Measurements from ENCODE around the gene BBS5.
A peak's percentile ranks its signal among the peaks of the same experiment; 100 is the strongest.

The BBS5 gene

GRCh38 chr2:169486487-169486886 is 7.2 kb downstream of the BBS5 start:
- Histone ChIP-seq H3K9me3 (ENCODE audit: insufficient read depth, low read depth, low read length) (peaks cover 5% of the 10 kb centered on the region; the same call in 1 of the 2 replicates), H3K27ac (ENCODE audit: low read depth, low read length) (no peak overlapping the region), H3K36me3 (ENCODE audit: insufficient read depth, low read length) (no peaks in the 10 kb centered on the region), H3K9ac (ENCODE audit: low read depth, low read length) (no peak overlapping the region), H3K4me1 (ENCODE audit: insufficient read depth, low read length) (no peaks in the 10 kb centered on the region), H3K27me3 (ENCODE audit: insufficient read depth, low read length) (peaks cover 7% of the 10 kb centered on the region), H3K4me3 (ENCODE audit: low read length) (no peak overlapping the region)

- Histone ChIP-seq H3K9ac (ENCODE audit: low read depth, low read length) (no peak overlapping the region), H3K27ac (ENCODE audit: low read depth, low read length) (no peak overlapping the region), H3K36me3 (ENCODE audit: insufficient read depth, low read length) (no peaks in the 10 kb centered on the region), H3K27me3 (ENCODE audit: insufficient read depth, low read length) (no peaks in the 10 kb centered on the region), H3K9me3 (ENCODE audit: insufficient read depth, low read depth, low read length) (peaks cover 5% of the 10 kb centered on the region; the same call in 1 of the 2 replicates), H3K4me1 (ENCODE audit: insufficient read depth, low read length) (no peaks in the 10 kb centered on the region), H3K4me3 (ENCODE audit: low read length) (no peak overlapping the region)
Measured at GRCh38 chr2:169490834-169491233, 11.5 kb downstream of the BBS5 start.

GRCh38 chr2:169491378-169491777 is 12.1 kb downstream of the BBS5 start:
- Histone ChIP-seq H3K9ac (ENCODE audit: low read depth, low read length) (no peak overlapping the region), H3K9me3 (ENCODE audit: insufficient read depth, low read depth, low read length) (peaks cover 5% of the 10 kb centered on the region; the same call in 1 of the 2 replicates), H3K4me3 (ENCODE audit: low read length) (no peak overlapping the region), H3K27ac (ENCODE audit: low read depth, low read length) (no peak overlapping the region), H3K4me1 (ENCODE audit: insufficient read depth, low read length) (no peaks in the 10 kb centered on the region), H3K36me3 (ENCODE audit: insufficient read depth, low read length) (no peaks in the 10 kb centered on the region), H3K27me3 (ENCODE audit: insufficient read depth, low read length) (no peaks in the 10 kb centered on the region)

- H3K4me3 ChIP-seq (ENCODE audit: low read length): no peak overlapping the region
- H3K27me3 ChIP-seq (ENCODE audit: insufficient read depth, low read length): no peaks in the 10 kb centered on the region
- WGBS: 85% methylated on average over 2 of the region's 2 CpGs
- peaks cover 5% of the 10 kb centered on the region; the same call in 1 of the 2 replicates for H3K9me3 ChIP-seq (ENCODE audit: insufficient read depth, low read depth, low read length)
- H3K36me3 ChIP-seq (ENCODE audit: insufficient read depth, low read length): no peaks in the 10 kb centered on the region
- H3K27ac ChIP-seq (ENCODE audit: low read depth, low read length): no peak overlapping the region
- no peaks in the 10 kb centered on the region for H3K4me1 ChIP-seq (ENCODE audit: insufficient read depth, low read length)
- no peak overlapping the region for H3K9ac ChIP-seq (ENCODE audit: low read depth, low read length)
Measured at GRCh38 chr2:169493360-169493759, 14.1 kb downstream of the BBS5 start.

- no peak overlapping the region for H3K9ac ChIP-seq (ENCODE audit: low read depth, low read length)
- H3K27me3 ChIP-seq (ENCODE audit: insufficient read depth, low read length): no peaks in the 10 kb centered on the region
- H3K4me3 ChIP-seq (ENCODE audit: low read length): no peak overlapping the region
- H3K4me1 ChIP-seq (ENCODE audit: insufficient read depth, low read length): no peaks in the 10 kb centered on the region
- H3K27ac ChIP-seq (ENCODE audit: low read depth, low read length): no peak overlapping the region
- H3K9me3 ChIP-seq (ENCODE audit: insufficient read depth, low read depth, low read length): peaks cover 5% of the 10 kb centered on the region; the same call in 1 of the 2 replicates
- no peaks in the 10 kb centered on the region for H3K36me3 ChIP-seq (ENCODE audit: insufficient read depth, low read length)
- 87% methylated on average over 5 of the region's 5 CpGs for WGBS
Measured at GRCh38 chr2:169495310-169495928, 16.1 kb downstream of the BBS5 start.

- Histone ChIP-seq H3K9me3 (ENCODE audit: insufficient read depth, low read depth, low read length) (no peaks in the 10 kb centered on the region), H3K4me3 (ENCODE audit: low read length) (no peak overlapping the region), H3K9ac (ENCODE audit: low read depth, low read length) (no peak overlapping the region), H3K36me3 (ENCODE audit: insufficient read depth, low read length) (no peaks in the 10 kb centered on the region), H3K27me3 (ENCODE audit: insufficient read depth, low read length) (no peaks in the 10 kb centered on the region), H3K4me1 (ENCODE audit: insufficient read depth, low read length) (peaks cover 7% of the 10 kb centered on the region; the same call in 1 of the 2 replicates), H3K27ac (ENCODE audit: low read depth, low read length) (no peak overlapping the region)
- 97% methylated on average over 19 of the region's 19 CpGs for WGBS
Measured at GRCh38 chr2:169504651-169505050, 25.4 kb downstream of the BBS5 start.

GRCh38 chr2:169507698-169508097 is 28.4 kb downstream of the BBS5 start:
- Histone ChIP-seq H3K27ac (ENCODE audit: low read depth, low read length) (no peak overlapping the region), H3K27me3 (ENCODE audit: insufficient read depth, low read length) (no peaks in the 10 kb centered on the region), H3K36me3 (ENCODE audit: insufficient read depth, low read length) (no peaks in the 10 kb centered on the region), H3K4me1 (ENCODE audit: insufficient read depth, low read length) (peaks cover 12% of the 10 kb centered on the region; the same call in 1 of the 2 replicates), H3K9me3 (ENCODE audit: insufficient read depth, low read depth, low read length) (no peaks in the 10 kb centered on the region), H3K4me3 (ENCODE audit: low read length) (no peak overlapping the region), H3K9ac (ENCODE audit: low read depth, low read length) (no peak overlapping the region)

- no peak within 1 kb of the TSS for H3K4me3 ChIP-seq (ENCODE audit: low read length)
- H3K9me3 ChIP-seq (ENCODE audit: insufficient read depth, low read depth, low read length): no peaks in the 10 kb centered on the region
- no peak within 1 kb of the TSS for H3K27ac ChIP-seq (ENCODE audit: low read depth, low read length)
- H3K9ac ChIP-seq (ENCODE audit: low read depth, low read length): 0 out of 2 replicates have a peak within 1 kb of the TSS, but pooled peaks have one; percentile 2
- WGBS: 60% methylated on average over 4 of the region's 4 CpGs
- H3K27me3 ChIP-seq (ENCODE audit: insufficient read depth, low read length): no peaks in the 10 kb centered on the region
- H3K36me3 ChIP-seq (ENCODE audit: insufficient read depth, low read length): no peaks in the 10 kb centered on the region
- peaks cover 12% of the 10 kb centered on the region; the same call in 1 of the 2 replicates for H3K4me1 ChIP-seq (ENCODE audit: insufficient read depth, low read length)
Measured at GRCh38 chr2:169509298-169509885, 30.1 kb downstream of the BBS5 start, which contains the start of gene KLHL41. Gene KLHL41 (plus strand): TSS chr2:169509702. CDS start chr2:169509779, 77 bp downstream.

GRCh38 chr2:169509955-169510354 is 30.7 kb downstream of the BBS5 start:
- 90% methylated on average over 8 of the region's 8 CpGs for WGBS
- 0 out of 2 replicates have a peak overlapping the region, but pooled peaks have one; percentile 2 for H3K9ac ChIP-seq (ENCODE audit: low read depth, low read length)

GRCh38 chr2:169510496-169510895 is 31.2 kb downstream of the BBS5 start:
- H3K27ac ChIP-seq (ENCODE audit: low read depth, low read length): no peak overlapping the region
- 90% methylated on average over 4 of the region's 4 CpGs for WGBS

More at GRCh38 chr2:169509955-169510354, 30.7 kb downstream of the BBS5 start:
- Histone ChIP-seq H3K9me3 (ENCODE audit: insufficient read depth, low read depth, low read length) (no peaks in the 10 kb centered on the region), H3K36me3 (ENCODE audit: insufficient read depth, low read length) (no peaks in the 10 kb centered on the region), H3K4me3 (ENCODE audit: low read length) (no peak overlapping the region), H3K4me1 (ENCODE audit: insufficient read depth, low read length) (peaks cover 12% of the 10 kb centered on the region; the same call in 1 of the 2 replicates), H3K27ac (ENCODE audit: low read depth, low read length) (no peak overlapping the region), H3K27me3 (ENCODE audit: insufficient read depth, low read length) (no peaks in the 10 kb centered on the region)

GRCh38 chr2:169511818-169512217 is 32.5 kb downstream of the BBS5 start:
- no peak overlapping the region for H3K9ac ChIP-seq (ENCODE audit: low read depth, low read length)
- H3K4me3 ChIP-seq (ENCODE audit: low read length): no peak overlapping the region
- peaks cover 12% of the 10 kb centered on the region; the same call in 1 of the 2 replicates for H3K4me1 ChIP-seq (ENCODE audit: insufficient read depth, low read length)
- no peaks in the 10 kb centered on the region for H3K9me3 ChIP-seq (ENCODE audit: insufficient read depth, low read depth, low read length)
- H3K27ac ChIP-seq (ENCODE audit: low read depth, low read length): no peak overlapping the region
- WGBS: no CpG with 5 or more reads among the region's 1 CpG
- H3K27me3 ChIP-seq (ENCODE audit: insufficient read depth, low read length): no peaks in the 10 kb centered on the region
- H3K36me3 ChIP-seq (ENCODE audit: insufficient read depth, low read length): no peaks in the 10 kb centered on the region

More at GRCh38 chr2:169510496-169510895, 31.2 kb downstream of the BBS5 start:
- Histone ChIP-seq H3K9ac (ENCODE audit: low read depth, low read length) (no peak overlapping the region), H3K36me3 (ENCODE audit: insufficient read depth, low read length) (no peaks in the 10 kb centered on the region), H3K27me3 (ENCODE audit: insufficient read depth, low read length) (no peaks in the 10 kb centered on the region), H3K4me1 (ENCODE audit: insufficient read depth, low read length) (peaks cover 12% of the 10 kb centered on the region; the same call in 1 of the 2 replicates), H3K9me3 (ENCODE audit: insufficient read depth, low read depth, low read length) (no peaks in the 10 kb centered on the region), H3K4me3 (ENCODE audit: low read length) (no peak overlapping the region)
